Activated T-helper 1 cell treated with anti-CD3 and anti-CD28 coated beads, Interleukin-12 subunit alpha, Interleukin-12 subunit beta, Interleukin-2, Interleukin-4 antibody, amounts not matched to agents 30 ng/mL and 10 ng/mL and 1 ng/mL, durations not matched to agents 14 hours and 24 hours and 36 hours (primary cell): ENCODE measurements around the gene COL5A1. TPM values are rescaled to one million over a fixed set of nuclear protein-coding genes. Genes with fewer than 3 reads are reported as not detected.
"Not testable (repeated sequence)": the region's sequence is repeated elsewhere in the genome, so short reads cannot be mapped to it uniquely, and the experiment has no call there.

ENCODE experiments used
- DNase-seq: peaks from one replicate; pipeline ENCODE4 v3.0.0; 2021; ENCODE audit warnings: low spot score
- H3K27ac Mint-ChIP-seq: one replicate; pipeline ENCODE4 v1.8.0; 2021; ENCODE audit warnings: mild to moderate bottlenecking, mixed read lengths
- H3K27me3 Mint-ChIP-seq: one replicate; pipeline ENCODE4 v1.8.0; 2022; ENCODE audit warnings: mild to moderate bottlenecking, moderate library complexity, mixed read lengths; ENCODE audit not compliant: insufficient read depth
- H3K36me3 Mint-ChIP-seq: one replicate; pipeline ENCODE4 v1.8.0; 2021; ENCODE audit warnings: low read depth, mixed read lengths
- H3K4me1 Mint-ChIP-seq: one replicate; pipeline ENCODE4 v1.8.0; 2021; ENCODE audit warnings: low read depth, mixed read lengths
- H3K4me3 Mint-ChIP-seq: one replicate; pipeline ENCODE4 v1.8.0; 2021; ENCODE audit warnings: mild to moderate bottlenecking, moderate library complexity, mixed read lengths
- H3K9me3 Mint-ChIP-seq: one replicate; pipeline ENCODE4 v1.8.0; 2021; ENCODE audit warnings: mixed read lengths
- intact Hi-C: fragments of 100-400 bp; cut with micrococcal nuclease; formaldehyde crosslinking; loops from one replicate; pipeline ENCODE4 v1.15.1; 2024
- total RNA-seq: library from RNA; stranded (reverse); gene quantifications from 2 replicates; pipeline ENCODE4 v1.2.3, GENCODE V29; 2022

Gene COL5A1
- total RNA-seq, 1 donor from 2014 or later: not detected

- H3K4me3 Mint-ChIP-seq: no peak overlapping the region
- no peaks in the 10 kb centered on the region for H3K4me1 Mint-ChIP-seq
- no peak overlapping the region for H3K27ac Mint-ChIP-seq
- no peak for DNase-seq
- no peaks in the 10 kb centered on the region for H3K36me3 Mint-ChIP-seq
- intact Hi-C loops: no loop called here
- peaks cover 4% of the 10 kb centered on the region for H3K27me3 Mint-ChIP-seq
- no peaks in the 10 kb centered on the region for H3K9me3 Mint-ChIP-seq
Measured at GRCh38 chr9:134696433-134696832, 54.8 kb downstream of the COL5A1 start.

GRCh38 chr9:134698111-134698510, 56.5 kb downstream of the COL5A1 start:
- intact Hi-C loops: loop anchor here (1.0 kb wide), 2 partner anchors 41 to 160 kb away; no protein-coding TSS in a partner anchor
- DNase-seq: no peak
- Mint-ChIP-seq H3K9me3 (no peaks in the 10 kb centered on the region), H3K36me3 (no peaks in the 10 kb centered on the region), H3K4me3 (no peak overlapping the region), H3K27ac (no peak overlapping the region), H3K27me3 (peaks cover under 1% of the 10 kb centered on the region), H3K4me1 (no peaks in the 10 kb centered on the region)

- H3K27me3 Mint-ChIP-seq: no peaks in the 10 kb centered on the region
- H3K4me3 Mint-ChIP-seq: no peak overlapping the region
- intact Hi-C loops: loop anchor here (1.0 kb wide), 2 partner anchors 41 to 160 kb away; no protein-coding TSS in a partner anchor
- H3K36me3 Mint-ChIP-seq: no peaks in the 10 kb centered on the region
- H3K4me1 Mint-ChIP-seq: no peaks in the 10 kb centered on the region
- no peaks in the 10 kb centered on the region for H3K9me3 Mint-ChIP-seq
- peak; percentile 24 for DNase-seq
- no peak overlapping the region for H3K27ac Mint-ChIP-seq
Measured at GRCh38 chr9:134698587-134699342, 57.2 kb downstream of the COL5A1 start.

GRCh38 chr9:134699343-134699740, 57.7 kb downstream of the COL5A1 start:
- Mint-ChIP-seq H3K9me3 (no peaks in the 10 kb centered on the region), H3K4me3 (no peak overlapping the region), H3K27me3 (no peaks in the 10 kb centered on the region), H3K36me3 (no peaks in the 10 kb centered on the region), H3K4me1 (no peaks in the 10 kb centered on the region), H3K27ac (no peak overlapping the region)
- no peak for DNase-seq
- intact Hi-C loops: no loop called here

GRCh38 chr9:134700636-134701350, 59.2 kb downstream of the COL5A1 start:
- Mint-ChIP-seq H3K27me3 (no peaks in the 10 kb centered on the region), H3K4me1 (no peaks in the 10 kb centered on the region), H3K36me3 (no peaks in the 10 kb centered on the region), H3K4me3 (no peak overlapping the region), H3K27ac (no peak overlapping the region), H3K9me3 (no peaks in the 10 kb centered on the region)
- DNase-seq: no peak
- intact Hi-C loops: no loop called here

- Mint-ChIP-seq H3K9me3 (no peaks in the 10 kb centered on the region), H3K4me1 (no peaks in the 10 kb centered on the region), H3K27me3 (no peaks in the 10 kb centered on the region), H3K27ac (no peak overlapping the region), H3K4me3 (no peak overlapping the region), H3K36me3 (no peaks in the 10 kb centered on the region)
- DNase-seq: no peak
- intact Hi-C loops: no loop called here
Measured at GRCh38 chr9:134701581-134702259, 60.1 kb downstream of the COL5A1 start.

GRCh38 chr9:134702291-134702690, 60.7 kb downstream of the COL5A1 start:
- no peak overlapping the region for H3K27ac Mint-ChIP-seq
- no peaks in the 10 kb centered on the region for H3K4me1 Mint-ChIP-seq
- H3K4me3 Mint-ChIP-seq: no peak overlapping the region
- DNase-seq: no peak
- intact Hi-C loops: no loop called here
- no peaks in the 10 kb centered on the region for H3K9me3 Mint-ChIP-seq
- H3K36me3 Mint-ChIP-seq: no peaks in the 10 kb centered on the region
- H3K27me3 Mint-ChIP-seq: no peaks in the 10 kb centered on the region

GRCh38 chr9:134703730-134704114, 62.1 kb downstream of the COL5A1 start:
- H3K36me3 Mint-ChIP-seq, H3K4me3 Mint-ChIP-seq, H3K9me3 Mint-ChIP-seq, H3K27ac Mint-ChIP-seq, H3K27me3 Mint-ChIP-seq, H3K4me1 Mint-ChIP-seq, DNase-seq, intact Hi-C loops: not testable (repeated sequence)

GRCh38 chr9:134704498-134704897, 62.9 kb downstream of the COL5A1 start:
- Mint-ChIP-seq H3K4me1 (no peaks in the 10 kb centered on the region), H3K36me3 (no peaks in the 10 kb centered on the region), H3K27me3 (no peaks in the 10 kb centered on the region), H3K27ac (no peak overlapping the region), H3K9me3 (no peaks in the 10 kb centered on the region), H3K4me3 (no peak overlapping the region)
- intact Hi-C loops: no loop called here
- DNase-seq: no peak

GRCh38 chr9:134705786-134706185, 64.2 kb downstream of the COL5A1 start:
- Mint-ChIP-seq H3K27ac (no peak overlapping the region), H3K9me3 (no peaks in the 10 kb centered on the region)
- intact Hi-C loops: no loop called here

GRCh38 chr9:134706522-134706921, 64.9 kb downstream of the COL5A1 start:
- intact Hi-C loops: no loop called here

More at GRCh38 chr9:134705786-134706185, 64.2 kb downstream of the COL5A1 start:
- H3K27me3 Mint-ChIP-seq: no peaks in the 10 kb centered on the region
- no peak overlapping the region for H3K4me3 Mint-ChIP-seq
- no peaks in the 10 kb centered on the region for H3K36me3 Mint-ChIP-seq
- no peak for DNase-seq
- H3K4me1 Mint-ChIP-seq: no peaks in the 10 kb centered on the region

GRCh38 chr9:134707031-134707680, 65.6 kb downstream of the COL5A1 start:
- H3K27ac Mint-ChIP-seq: no peak overlapping the region
- no peaks in the 10 kb centered on the region for H3K4me1 Mint-ChIP-seq
- no peak overlapping the region for H3K4me3 Mint-ChIP-seq
- intact Hi-C loops: no loop called here
- no peaks in the 10 kb centered on the region for H3K9me3 Mint-ChIP-seq
- no peaks in the 10 kb centered on the region for H3K27me3 Mint-ChIP-seq
- no peaks in the 10 kb centered on the region for H3K36me3 Mint-ChIP-seq
- DNase-seq: no peak

More at GRCh38 chr9:134706522-134706921, 64.9 kb downstream of the COL5A1 start:
- Mint-ChIP-seq H3K27ac (no peak overlapping the region), H3K4me1 (no peaks in the 10 kb centered on the region), H3K4me3 (no peak overlapping the region), H3K27me3 (no peaks in the 10 kb centered on the region), H3K9me3 (no peaks in the 10 kb centered on the region), H3K36me3 (no peaks in the 10 kb centered on the region)
- no peak for DNase-seq
